Measurements from ENCODE around the gene UNC119B.

DNA sequence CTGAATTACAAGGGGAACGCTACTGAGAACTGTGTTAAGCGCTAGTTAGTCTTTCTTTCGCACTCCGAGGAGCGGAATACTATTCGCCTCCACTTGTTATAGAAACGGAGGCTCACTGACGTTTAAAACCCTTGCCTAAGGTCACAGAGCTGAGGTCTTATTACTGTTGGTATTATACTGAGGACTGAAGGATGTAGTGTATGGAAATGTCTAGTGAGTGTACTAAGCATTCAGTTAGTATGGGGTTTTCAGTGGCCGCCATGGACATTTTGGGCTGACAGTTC lies 16.2 kb downstream of the UNC119B start:
- TF ChIP-seq POLR2A (IDR thresholded peaks at IDR 0.05) = no peak
- TF ChIP-seq, protein P1, sequence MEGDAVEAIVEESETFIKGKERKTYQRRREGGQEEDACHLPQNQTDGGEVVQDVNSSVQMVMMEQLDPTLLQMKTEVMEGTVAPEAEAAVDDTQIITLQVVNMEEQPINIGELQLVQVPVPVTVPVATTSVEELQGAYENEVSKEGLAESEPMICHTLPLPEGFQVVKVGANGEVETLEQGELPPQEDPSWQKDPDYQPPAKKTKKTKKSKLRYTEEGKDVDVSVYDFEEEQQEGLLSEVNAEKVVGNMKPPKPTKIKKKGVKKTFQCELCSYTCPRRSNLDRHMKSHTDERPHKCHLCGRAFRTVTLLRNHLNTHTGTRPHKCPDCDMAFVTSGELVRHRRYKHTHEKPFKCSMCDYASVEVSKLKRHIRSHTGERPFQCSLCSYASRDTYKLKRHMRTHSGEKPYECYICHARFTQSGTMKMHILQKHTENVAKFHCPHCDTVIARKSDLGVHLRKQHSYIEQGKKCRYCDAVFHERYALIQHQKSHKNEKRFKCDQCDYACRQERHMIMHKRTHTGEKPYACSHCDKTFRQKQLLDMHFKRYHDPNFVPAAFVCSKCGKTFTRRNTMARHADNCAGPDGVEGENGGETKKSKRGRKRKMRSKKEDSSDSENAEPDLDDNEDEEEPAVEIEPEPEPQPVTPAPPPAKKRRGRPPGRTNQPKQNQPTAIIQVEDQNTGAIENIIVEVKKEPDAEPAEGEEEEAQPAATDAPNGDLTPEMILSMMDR (IDR thresholded peaks at IDR 0.05) = no peak
- TF ChIP-seq EP300 (IDR thresholded peaks at IDR 0.05) = no peak

Measured in tibial nerve (tissue), 4 donors.